NCI-H146 treated with DMSO at 0.1 percent for 48 hours (cell line): ENCODE measurements around the gene LMX1B.

ENCODE experiments used
- DNase-seq: peaks from one replicate; lab custom pipeline; 2025; ENCODE audit not compliant: unreplicated experiment; lab: John Stamatoyannopoulos, UW

LMX1B gene

DNA sequence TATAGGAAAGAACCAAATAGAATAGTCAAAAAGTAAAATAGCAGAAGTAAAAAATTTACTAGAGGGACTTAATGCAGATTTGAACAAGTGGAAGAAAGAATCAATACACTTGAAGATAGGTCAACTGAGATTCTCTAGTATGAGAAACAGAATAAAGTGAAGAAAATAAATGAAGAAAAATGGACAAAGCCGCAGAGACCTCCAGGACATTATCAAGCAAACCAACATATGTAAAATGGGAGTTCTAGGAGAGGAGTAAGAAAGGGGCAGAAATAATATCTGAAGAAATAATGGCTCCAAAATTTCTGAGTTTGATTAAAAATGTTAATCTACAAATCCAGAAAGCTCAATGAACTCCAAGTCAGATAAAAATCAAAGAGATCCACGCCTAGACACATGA lies 121.1 kb downstream of the LMX1B start:
- no peak for DNase-seq

DNA sequence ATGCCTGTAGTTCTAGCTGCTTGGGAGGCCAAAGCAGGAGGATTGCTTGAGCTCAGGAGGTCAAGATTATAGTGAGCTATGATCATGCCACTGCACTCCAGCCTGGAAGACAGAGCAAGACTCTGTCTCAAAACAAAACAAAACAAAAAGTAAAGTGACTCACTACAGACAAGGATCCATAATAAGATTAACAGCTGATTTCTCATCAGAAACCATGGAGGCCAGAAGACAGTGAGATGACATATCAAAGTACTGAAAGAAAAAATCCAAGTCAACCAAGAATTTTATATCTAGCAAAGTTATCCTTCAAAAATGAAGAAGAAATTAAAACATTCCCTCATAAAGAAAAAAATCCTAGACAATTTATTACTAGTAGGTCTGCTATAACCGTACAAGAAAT lies 121.8 kb downstream of the LMX1B start:
- DNase-seq, result no peak

DNA sequence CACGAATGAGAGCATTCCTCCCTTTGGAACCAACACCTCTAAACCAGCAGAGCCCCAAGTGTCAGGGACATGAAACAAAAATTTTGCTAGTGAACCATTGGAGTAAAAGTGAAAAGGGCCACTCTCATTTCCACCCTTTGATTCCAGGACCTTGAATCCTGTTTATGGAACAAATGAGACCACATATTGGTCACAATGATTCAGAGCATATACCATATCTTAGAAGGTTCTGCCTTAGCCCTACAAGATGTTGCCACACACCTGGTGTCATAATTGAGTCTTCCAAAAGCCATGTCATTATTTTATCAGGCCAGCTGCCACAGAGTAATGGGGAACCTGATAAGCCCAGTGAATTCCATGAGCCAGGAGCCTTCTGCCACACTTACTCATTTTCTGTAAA lies 124.8 kb downstream of the LMX1B start:
- no peak for DNase-seq

DNA sequence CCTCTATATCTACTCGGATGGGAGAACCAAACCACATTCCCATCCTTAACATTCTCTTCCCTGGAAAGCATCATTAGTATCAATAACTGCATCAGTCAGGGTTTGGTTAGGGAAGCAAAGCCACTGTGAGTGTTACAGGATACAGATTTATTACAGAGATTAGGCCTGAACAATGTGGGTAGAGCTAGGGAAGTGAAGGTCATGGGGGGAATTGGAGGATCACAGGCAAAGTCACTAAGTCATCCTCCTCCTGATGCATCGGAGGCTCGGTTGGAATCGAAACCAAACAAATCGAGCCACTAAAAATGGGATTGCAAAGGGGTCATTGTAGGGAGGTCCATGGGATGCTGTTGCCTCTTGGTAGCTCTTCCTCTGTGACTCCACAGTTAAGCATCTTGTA lies 129.3 kb downstream of the LMX1B start:
- no peak for DNase-seq

DNA sequence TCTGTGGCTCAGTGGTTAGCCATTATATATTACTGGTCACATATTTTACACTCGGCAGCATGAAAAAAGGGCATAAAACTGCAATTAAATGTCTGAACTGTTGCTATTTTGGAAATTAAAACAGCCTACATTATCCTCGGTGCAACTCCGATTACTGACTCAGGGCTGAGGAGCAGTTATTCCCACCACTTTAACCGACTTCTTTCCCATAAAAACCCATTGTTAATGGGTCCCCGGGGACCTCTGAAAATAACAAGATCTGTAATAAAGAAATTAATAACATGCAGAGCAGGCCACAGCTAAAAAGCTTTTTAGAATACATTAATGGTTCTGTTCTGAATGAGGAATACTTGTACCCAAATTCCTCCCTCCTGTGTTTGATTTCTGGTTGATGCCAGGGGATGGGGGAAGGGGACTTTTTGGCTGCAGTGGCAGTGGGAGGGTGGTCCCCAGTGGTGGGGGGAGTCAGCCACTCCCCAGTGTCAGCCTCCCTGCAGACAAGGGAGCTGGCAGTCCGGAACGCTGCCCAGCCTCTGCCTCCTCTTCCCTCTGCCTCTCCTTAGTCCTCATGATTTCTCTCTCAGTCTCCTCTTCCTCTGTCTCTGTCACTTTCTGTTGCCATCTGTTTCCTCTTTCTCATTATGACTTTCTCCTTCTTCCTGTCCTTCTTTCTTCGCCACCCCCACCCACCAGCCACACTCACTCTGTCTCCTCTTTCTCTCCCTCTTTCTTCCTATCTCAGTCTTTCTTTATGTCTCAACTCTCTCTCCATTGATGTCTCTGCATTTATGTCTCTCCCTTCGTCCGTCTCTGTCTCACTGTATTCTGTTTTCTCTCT lies 132.1 kb downstream of the LMX1B start:
- DNase-seq, result no peak
